Esophagus muscularis mucosa (tissue), 4 donors: ENCODE results near the gene MYH7. TPM values are rescaled to one million over a fixed set of nuclear protein-coding genes. Genes with fewer than 3 reads are reported as not detected.
"Not testable (repeated sequence)": the region's sequence is repeated elsewhere in the genome, so short reads cannot be mapped to it uniquely, and the experiment has no call there.

ENCODE experiments used
- DNase-seq: peaks from one replicate; pipeline ENCODE4 v3.0.0-alpha.2; 2017; ENCODE audit errors: extremely low spot score
- H3K27ac ChIP-seq, 4 donors: fragments of 200-600 bp; sonication (generic); replicated peaks in 1 of 4; 1 replicate in 3 of 4; 2 replicates in 1 of 4; pipeline ENCODE4 v1.5.1; 2016 to 2019; ENCODE audit warnings: mild to moderate bottlenecking in 1 of 4
- H3K27me3 ChIP-seq, 4 donors: fragments of 200-600 bp; sonication (generic); one replicate each; pipeline versions ENCODE4 v1.5.1 to v1.6.0; 2016 to 2019
- H3K36me3 ChIP-seq, 4 donors: fragments of 200-600 bp; sonication (generic); one replicate each; pipeline ENCODE4 v1.5.1; 2016 to 2019
- H3K4me1 ChIP-seq, 4 donors: fragments of 200-600 bp; sonication (generic); one replicate each; pipeline ENCODE4 v1.5.1; 2016 to 2019
- H3K4me3 ChIP-seq, 4 donors: fragments of 200-600 bp; sonication (generic); 1 replicate in 2 of 4; 2 replicates in 2 of 4; pipeline ENCODE4 v1.5.1; 2016 to 2019; ENCODE audit warnings: mild to moderate bottlenecking in 4 of 4, moderate library complexity in 1 of 4
- H3K9me3 ChIP-seq, 4 donors: fragments of 200-600 bp; sonication (generic); 1 replicate in 3 of 4; 2 replicates in 1 of 4; pipeline ENCODE4 v1.5.1; 2016 to 2019
- EP300 ChIP-seq: sonication (generic); formaldehyde crosslinking; IDR thresholded peaks from one replicate; pipeline ENCODE4 v1.6.1; 2017; ENCODE audit warnings: antibody characterized with exemption
- POLR2A ChIP-seq: fragments of 450-650 bp; IDR thresholded peaks from one replicate; pipeline ENCODE4 v1.6.1; 2017; ENCODE audit warnings: antibody characterized with exemption, moderate library complexity, mild to moderate bottlenecking, low read depth
- POLR2AphosphoS5 ChIP-seq, 2 donors: sonication (generic); formaldehyde crosslinking; IDR thresholded peaks; one replicate each; pipeline ENCODE4 v1.6.1; 2017; ENCODE audit warnings: antibody characterized with exemption in 2 of 2
- WGBS: methylation state at CpG from one replicate; pipeline ENCODE4 v1.1.5; 2018; 5-methylcytosine and 5-hydroxymethylcytosine counted together
- intact Hi-C: fragments of 100-400 bp; cut with DNase I; formaldehyde crosslinking; loops from one replicate; pipeline ENCODE4 v1.15.1; 2023
- total RNA-seq, 4 donors: library from RNA; depleted of rRNA; stranded (reverse); fragments of >200 nt; gene quantifications; one replicate each; pipeline versions ENCODE4 v1.1.0 to v1.2.1, GENCODE V29; 2016
- TF ChIP-seq, protein P1 (sequence below), 3 experiments: fragments of 200-600 bp in 2 of 3; fragments of 450-650 bp in 1 of 3; sonication (generic) in 2 of 3; IDR thresholded peaks; one replicate each; pipeline ENCODE4 v1.5.1; 2017 to 2019; ENCODE audit warnings: antibody characterized with exemption in 3 of 3, mild to moderate bottlenecking in 2 of 3, moderate library complexity in 1 of 3

The MYH7 gene
- total RNA-seq, 4 donors from 2014 or later: 0.11 to 0.26 TPM; not detected in 2

DNA sequence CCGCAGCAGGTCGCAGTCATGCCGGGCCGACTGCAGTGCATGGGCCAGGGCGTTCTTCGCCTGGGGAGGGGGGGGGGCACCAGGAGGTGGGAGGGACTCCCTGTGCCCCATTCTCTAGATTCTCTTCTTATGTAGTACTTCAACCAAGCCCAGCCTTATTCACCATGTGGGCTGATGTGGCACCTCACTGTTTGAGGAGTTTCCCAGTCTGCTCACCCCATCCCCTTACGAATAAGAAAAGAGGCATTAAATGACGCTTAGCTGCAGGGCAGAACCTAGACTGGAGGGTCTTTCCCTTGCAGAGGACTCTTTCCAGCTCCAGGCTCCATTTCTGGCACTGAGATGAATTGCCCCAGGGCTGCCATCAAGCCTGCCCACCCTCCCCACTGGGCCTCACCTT is 46.5 kb downstream of the MYH7 start:
- Histone ChIP-seq H3K27ac (no peak overlapping the region), H3K4me3 (no peak overlapping the region), H3K27me3 (no peaks in the 10 kb centered on the region), H3K4me1 (no peaks in the 10 kb centered on the region), H3K9me3 (no peaks in the 10 kb centered on the region), H3K36me3 (peaks cover 0 to 96% (median 0%) of the 10 kb centered on the region in 4 donors)
- 91% methylated on average over 7 of the region's 8 CpGs for WGBS
- intact Hi-C loops: no loop called here
- TF ChIP-seq POLR2AphosphoS5 (IDR thresholded peaks at IDR 0.05) (no peak), POLR2A (no peak), EP300 (no peak)
- TF ChIP-seq, protein P1, sequence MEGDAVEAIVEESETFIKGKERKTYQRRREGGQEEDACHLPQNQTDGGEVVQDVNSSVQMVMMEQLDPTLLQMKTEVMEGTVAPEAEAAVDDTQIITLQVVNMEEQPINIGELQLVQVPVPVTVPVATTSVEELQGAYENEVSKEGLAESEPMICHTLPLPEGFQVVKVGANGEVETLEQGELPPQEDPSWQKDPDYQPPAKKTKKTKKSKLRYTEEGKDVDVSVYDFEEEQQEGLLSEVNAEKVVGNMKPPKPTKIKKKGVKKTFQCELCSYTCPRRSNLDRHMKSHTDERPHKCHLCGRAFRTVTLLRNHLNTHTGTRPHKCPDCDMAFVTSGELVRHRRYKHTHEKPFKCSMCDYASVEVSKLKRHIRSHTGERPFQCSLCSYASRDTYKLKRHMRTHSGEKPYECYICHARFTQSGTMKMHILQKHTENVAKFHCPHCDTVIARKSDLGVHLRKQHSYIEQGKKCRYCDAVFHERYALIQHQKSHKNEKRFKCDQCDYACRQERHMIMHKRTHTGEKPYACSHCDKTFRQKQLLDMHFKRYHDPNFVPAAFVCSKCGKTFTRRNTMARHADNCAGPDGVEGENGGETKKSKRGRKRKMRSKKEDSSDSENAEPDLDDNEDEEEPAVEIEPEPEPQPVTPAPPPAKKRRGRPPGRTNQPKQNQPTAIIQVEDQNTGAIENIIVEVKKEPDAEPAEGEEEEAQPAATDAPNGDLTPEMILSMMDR (IDR thresholded peaks at IDR 0.05): no peak
- DNase-seq: no peak

GRCh38 chr14:23387916-23388882 is 47.3 kb downstream of the MYH7 start:
- no peak for DNase-seq
- Histone ChIP-seq H3K4me1 (no peaks in the 10 kb centered on the region), H3K27ac (no peak overlapping the region), H3K9me3 (no peaks in the 10 kb centered on the region), H3K27me3 (no peaks in the 10 kb centered on the region), H3K36me3 (peaks cover 0 to 96% (median 0%) of the 10 kb centered on the region in 4 donors), H3K4me3 (no peak overlapping the region)
- TF ChIP-seq EP300 (no peak), POLR2AphosphoS5 (IDR thresholded peaks at IDR 0.05) (no peak), POLR2A (no peak)
- TF ChIP-seq, protein P1 (IDR thresholded peaks at IDR 0.05): no peak
- intact Hi-C loops: no loop called here
- 82% methylated on average over 22 of the region's 26 CpGs for WGBS

- Histone ChIP-seq H3K27me3 (no peaks in the 10 kb centered on the region), H3K36me3 (peaks cover 0 to 96% (median 0%) of the 10 kb centered on the region in 4 donors), H3K9me3 (no peaks in the 10 kb centered on the region), H3K27ac (no peak overlapping the region), H3K4me3 (no peak overlapping the region), H3K4me1 (no peaks in the 10 kb centered on the region)
- DNase-seq: no peak
- intact Hi-C loops: no loop called here
- 88% methylated on average over 1 of the region's 1 CpG for WGBS
- TF ChIP-seq, protein P1 (IDR thresholded peaks at IDR 0.05): no peak
- TF ChIP-seq EP300: no peak
- no peak for TF ChIP-seq POLR2AphosphoS5 (IDR thresholded peaks at IDR 0.05)
- no peak for TF ChIP-seq POLR2A
Observed at GRCh38 chr14:23386999-23387398, 48.5 kb downstream of the MYH7 start.

DNA sequence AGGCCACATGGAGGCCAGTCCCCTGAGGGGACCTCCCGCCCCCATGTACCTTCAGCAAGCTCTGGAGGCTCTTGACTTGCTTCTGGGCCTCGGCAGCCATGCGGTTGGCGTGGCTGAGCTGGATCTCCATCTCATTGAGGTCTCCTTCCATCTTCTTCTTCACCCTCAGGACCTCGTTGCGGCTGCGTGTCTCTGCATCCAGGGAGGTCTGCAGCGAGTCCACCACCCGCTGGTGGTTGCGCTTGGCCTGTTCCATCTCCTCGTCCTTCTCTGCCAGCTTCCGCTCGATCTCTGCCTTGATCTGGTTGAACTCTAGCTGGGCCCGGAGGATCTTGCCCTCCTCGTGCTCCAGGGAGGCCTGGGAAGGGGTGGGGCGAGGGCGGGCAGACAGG is 49.2 kb downstream of the MYH7 start:
- H3K9me3 ChIP-seq, DNase-seq, H3K27me3 ChIP-seq, intact Hi-C loops, H3K4me3 ChIP-seq, H3K4me1 ChIP-seq, H3K27ac ChIP-seq: not testable (repeated sequence)
- WGBS: 87% methylated on average over 16 of the region's 17 CpGs
- peaks cover 0 to 96% (median 0%) of the 10 kb centered on the region in 4 donors for H3K36me3 ChIP-seq

DNA sequence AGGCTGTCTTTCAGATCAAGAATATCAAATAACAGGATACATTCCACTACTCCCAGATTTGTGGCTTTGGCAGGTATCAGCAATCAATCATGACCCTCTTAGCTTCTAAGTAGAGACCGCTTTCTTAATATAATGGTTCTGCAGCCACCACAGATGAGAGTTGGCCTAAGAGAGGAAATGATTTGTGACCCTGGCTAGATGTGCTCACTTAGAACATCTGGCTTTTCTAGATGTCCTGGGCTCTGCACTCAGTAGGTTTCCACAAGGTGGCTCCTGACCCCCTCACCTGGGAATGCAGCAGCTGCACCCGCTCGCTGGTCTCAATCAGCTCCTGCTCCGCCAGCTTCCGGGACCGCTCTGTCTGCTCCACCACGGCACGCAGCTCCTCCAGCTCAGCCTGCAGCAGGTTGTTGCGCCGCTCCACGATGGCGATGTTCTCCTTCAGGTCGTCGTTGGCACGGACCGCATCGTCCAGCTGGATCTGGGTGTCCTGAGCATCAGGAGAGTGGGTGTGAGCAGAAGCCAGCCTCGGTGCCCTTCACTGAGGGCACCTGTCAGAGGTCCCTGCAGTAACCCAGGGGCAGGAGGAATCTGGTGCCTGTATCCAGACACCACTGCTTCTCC is 49.7 kb downstream of the MYH7 start:
- Histone ChIP-seq H3K4me1 (peaks cover 0 to 2% (median 0%) of the 10 kb centered on the region in 4 donors), H3K36me3 (peaks cover 0 to 96% (median 0%) of the 10 kb centered on the region in 4 donors), H3K27ac (no peak overlapping the region), H3K27me3 (no peaks in the 10 kb centered on the region), H3K9me3 (no peaks in the 10 kb centered on the region), H3K4me3 (no peak overlapping the region)
- intact Hi-C loops: no loop called here
- WGBS: 89% methylated on average over 18 of the region's 18 CpGs
- DNase-seq: no peak
- TF ChIP-seq POLR2AphosphoS5 (IDR thresholded peaks at IDR 0.05) (no peak), POLR2A (no peak), EP300 (no peak)
- TF ChIP-seq, protein P1 (IDR thresholded peaks at IDR 0.05): no peak
